ENCODE data around the gene HIPK4. TPM values are rescaled to one million over a fixed set of nuclear protein-coding genes. Genes with fewer than 3 reads are reported as not detected.

HIPK4 gene
- total and polyA plus RNA-seq, 9 of the 15 experiments (the other 6 are each of a cell fraction or from before 2014, with no cell fraction given) = 0.06 to 0.09 TPM; not detected in 7

DNA sequence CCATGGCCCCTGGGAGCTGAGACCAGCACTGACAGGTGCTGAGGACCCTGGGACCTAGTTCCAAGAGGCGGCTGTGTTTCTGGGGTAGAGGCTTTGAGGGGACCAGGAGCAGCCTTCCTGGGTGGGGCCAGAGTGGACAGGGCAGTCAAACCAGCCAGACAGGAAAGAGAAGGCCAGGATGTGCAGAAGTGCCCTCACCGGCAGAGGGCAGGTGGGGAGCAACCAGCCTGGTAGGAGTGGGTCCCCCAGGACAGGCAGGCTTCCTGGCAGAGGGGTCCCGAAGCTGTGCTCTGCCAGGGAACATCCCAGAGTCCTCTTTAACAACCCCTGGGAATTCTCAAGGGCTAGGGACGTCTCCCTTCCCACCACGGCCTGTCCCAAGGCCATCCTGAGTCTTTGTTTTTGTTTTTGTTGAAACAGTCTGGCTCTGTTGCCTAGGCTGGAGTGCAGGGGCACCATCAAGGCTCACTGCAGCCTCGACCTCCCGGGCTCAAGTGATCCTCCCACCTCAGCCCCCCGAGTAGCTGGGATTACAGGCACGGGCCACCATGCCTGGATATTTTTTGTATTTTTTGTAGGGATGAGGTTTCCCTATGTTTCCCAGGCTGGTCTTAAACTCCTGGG is 3.0 kb upstream of the HIPK4 start:
- peak overlapping the region in 1 of 2 experiments; percentile 38; a peak in 2 of 4 replicates for H3K9ac ChIP-seq (ENCODE audit: insufficient read depth in 1 of 2, low read depth in 2 of 2, low read length in 2 of 2)
- H2AFZ ChIP-seq (ENCODE audit: low read depth, low read length) = 0 out of 2 replicates have a peak overlapping the region, but pooled peaks have one; percentile 15
- no peaks in the 10 kb centered on the region for H3K9me1 ChIP-seq (ENCODE audit: control insufficient read depth, insufficient read depth, low read length)
- CTCF ChIA-PET (ENCODE audit: low intra/inter-chr PET ratio) = no interaction called here
- peak; percentile 85 for ATAC-seq
- H3K4me1 ChIP-seq (replicated peaks in 1 of 2; ENCODE audit: control insufficient read depth in 2 of 2, insufficient read depth in 2 of 2, low read length in 2 of 2) = peaks cover 6 to 49% of the 10 kb centered on the region in 2 experiments; a peak in 3 of 5 replicates
- H3K27me3 ChIP-seq (ENCODE audit: control insufficient read depth in 2 of 2, insufficient read depth in 2 of 2, low read length in 2 of 2) = peaks cover 18 to 42% of the 10 kb centered on the region in 2 experiments
- 25% methylated on average over 9 of the region's 9 CpGs for WGBS (ENCODE audit: insufficient coverage, low coverage, missing lambda C conversion rate)
- in situ Hi-C loops (cut with MboI) (no loop called here), intact Hi-C loops (cut with micrococcal nuclease) (no loop called here)
- no peaks in the 10 kb centered on the region for H3K36me3 ChIP-seq (ENCODE audit: control insufficient read depth, insufficient read depth, low read length)
- no peak overlapping the region for H3K4me2 ChIP-seq (ENCODE audit: insufficient read depth, low read length)
- no peak overlapping the region for H3K4me3 ChIP-seq
- no peak for FAIRE-seq
- H3K79me2 ChIP-seq (ENCODE audit: control insufficient read depth, insufficient read depth, low read length) = no peaks in the 10 kb centered on the region
- DNase-seq (ENCODE audit: extremely low read depth in 1 of 4, low spot score in 3 of 4) = peak in 1 of 4 experiments; percentile 42
- no peaks in the 10 kb centered on the region for H4K20me1 ChIP-seq (replicated peaks; ENCODE audit: control insufficient read depth, insufficient read depth, low read length)
- POLR2A ChIA-PET = no interaction called here
- no peaks in the 10 kb centered on the region for H3K9me3 ChIP-seq (replicated peaks; ENCODE audit: control insufficient read depth, insufficient read depth, low read depth, low read length)
- no peak overlapping the region for H3K27ac ChIP-seq (ENCODE audit: extremely low read depth, low read depth, low read length)
- no TSS peak for BruUV-seq (replicated peaks)
- TF ChIP-seq ZFP36 (IDR thresholded peaks at IDR 0.05; ENCODE audit: low read depth, low read length, partially characterized antibody) = peak; percentile 87
- TF ChIP-seq, protein P1, sequence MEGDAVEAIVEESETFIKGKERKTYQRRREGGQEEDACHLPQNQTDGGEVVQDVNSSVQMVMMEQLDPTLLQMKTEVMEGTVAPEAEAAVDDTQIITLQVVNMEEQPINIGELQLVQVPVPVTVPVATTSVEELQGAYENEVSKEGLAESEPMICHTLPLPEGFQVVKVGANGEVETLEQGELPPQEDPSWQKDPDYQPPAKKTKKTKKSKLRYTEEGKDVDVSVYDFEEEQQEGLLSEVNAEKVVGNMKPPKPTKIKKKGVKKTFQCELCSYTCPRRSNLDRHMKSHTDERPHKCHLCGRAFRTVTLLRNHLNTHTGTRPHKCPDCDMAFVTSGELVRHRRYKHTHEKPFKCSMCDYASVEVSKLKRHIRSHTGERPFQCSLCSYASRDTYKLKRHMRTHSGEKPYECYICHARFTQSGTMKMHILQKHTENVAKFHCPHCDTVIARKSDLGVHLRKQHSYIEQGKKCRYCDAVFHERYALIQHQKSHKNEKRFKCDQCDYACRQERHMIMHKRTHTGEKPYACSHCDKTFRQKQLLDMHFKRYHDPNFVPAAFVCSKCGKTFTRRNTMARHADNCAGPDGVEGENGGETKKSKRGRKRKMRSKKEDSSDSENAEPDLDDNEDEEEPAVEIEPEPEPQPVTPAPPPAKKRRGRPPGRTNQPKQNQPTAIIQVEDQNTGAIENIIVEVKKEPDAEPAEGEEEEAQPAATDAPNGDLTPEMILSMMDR (IDR thresholded peaks at IDR 0.05 in 2 of 3, conservative IDR thresholded peaks at IDR 0.05 in 1 of 3; ENCODE audit: insufficient read depth in 2 of 3, low read depth in 1 of 3, low read length in 3 of 3) = peak; percentile 52 to 58 (median 54); a peak in 5 of 6 replicates
- peak; percentile 27; the same call in 1 of the 2 replicates for TF ChIP-seq ZBTB7A (IDR thresholded peaks at IDR 0.05; ENCODE audit: borderline replicate concordance, control insufficient read depth, low read depth, low read length)
- no peak for TF ChIP-seq NFATC3 (IDR thresholded peaks at IDR 0.05)
- peak; percentile 7 to 51; a peak in 2 of 4 replicates for TF ChIP-seq RAD21 (CRISPR knock-in tag; conservative IDR thresholded peaks at IDR 0.05 in 1 of 2, IDR thresholded peaks at IDR 0.05 in 1 of 2)
- TF ChIP-seq, protein P2, sequence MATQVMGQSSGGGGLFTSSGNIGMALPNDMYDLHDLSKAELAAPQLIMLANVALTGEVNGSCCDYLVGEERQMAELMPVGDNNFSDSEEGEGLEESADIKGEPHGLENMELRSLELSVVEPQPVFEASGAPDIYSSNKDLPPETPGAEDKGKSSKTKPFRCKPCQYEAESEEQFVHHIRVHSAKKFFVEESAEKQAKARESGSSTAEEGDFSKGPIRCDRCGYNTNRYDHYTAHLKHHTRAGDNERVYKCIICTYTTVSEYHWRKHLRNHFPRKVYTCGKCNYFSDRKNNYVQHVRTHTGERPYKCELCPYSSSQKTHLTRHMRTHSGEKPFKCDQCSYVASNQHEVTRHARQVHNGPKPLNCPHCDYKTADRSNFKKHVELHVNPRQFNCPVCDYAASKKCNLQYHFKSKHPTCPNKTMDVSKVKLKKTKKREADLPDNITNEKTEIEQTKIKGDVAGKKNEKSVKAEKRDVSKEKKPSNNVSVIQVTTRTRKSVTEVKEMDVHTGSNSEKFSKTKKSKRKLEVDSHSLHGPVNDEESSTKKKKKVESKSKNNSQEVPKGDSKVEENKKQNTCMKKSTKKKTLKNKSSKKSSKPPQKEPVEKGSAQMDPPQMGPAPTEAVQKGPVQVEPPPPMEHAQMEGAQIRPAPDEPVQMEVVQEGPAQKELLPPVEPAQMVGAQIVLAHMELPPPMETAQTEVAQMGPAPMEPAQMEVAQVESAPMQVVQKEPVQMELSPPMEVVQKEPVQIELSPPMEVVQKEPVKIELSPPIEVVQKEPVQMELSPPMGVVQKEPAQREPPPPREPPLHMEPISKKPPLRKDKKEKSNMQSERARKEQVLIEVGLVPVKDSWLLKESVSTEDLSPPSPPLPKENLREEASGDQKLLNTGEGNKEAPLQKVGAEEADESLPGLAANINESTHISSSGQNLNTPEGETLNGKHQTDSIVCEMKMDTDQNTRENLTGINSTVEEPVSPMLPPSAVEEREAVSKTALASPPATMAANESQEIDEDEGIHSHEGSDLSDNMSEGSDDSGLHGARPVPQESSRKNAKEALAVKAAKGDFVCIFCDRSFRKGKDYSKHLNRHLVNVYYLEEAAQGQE (IDR thresholded peaks at IDR 0.05; ENCODE audit: borderline replicate concordance) = peak; percentile 27; the same call in 1 of the 2 replicates
- TF ChIP-seq, protein P2 (CRISPR knock-in tag; IDR thresholded peaks at IDR 0.05; ENCODE audit: low read depth) = no peak
- no peak for TF ChIP-seq L3MBTL2 (IDR thresholded peaks at IDR 0.05)
- TF ChIP-seq ELF2 (CRISPR knock-in tag; IDR thresholded peaks at IDR 0.05) = no peak
- TF ChIP-seq KAT2B (IDR thresholded peaks at IDR 0.05; ENCODE audit: low read depth, low read length) = no peak

Data from K562 (cell line).